RPMI8226 (cell line): ENCODE data around the gene ELAVL4.

Experiments used
- DNase-seq: peaks from one replicate; pipeline ENCODE4 v3.0.0-alpha.2; 2015

ELAVL4 gene

GRCh38 chr1:50108497-50109059 lies at the start of gene ELAVL4:
Gene ELAVL4, plus strand, starts transcription at chr1:50108920. Its CDS starts 270 bp downstream, at chr1:50109190.
- DNase-seq, result no peak

DNA sequence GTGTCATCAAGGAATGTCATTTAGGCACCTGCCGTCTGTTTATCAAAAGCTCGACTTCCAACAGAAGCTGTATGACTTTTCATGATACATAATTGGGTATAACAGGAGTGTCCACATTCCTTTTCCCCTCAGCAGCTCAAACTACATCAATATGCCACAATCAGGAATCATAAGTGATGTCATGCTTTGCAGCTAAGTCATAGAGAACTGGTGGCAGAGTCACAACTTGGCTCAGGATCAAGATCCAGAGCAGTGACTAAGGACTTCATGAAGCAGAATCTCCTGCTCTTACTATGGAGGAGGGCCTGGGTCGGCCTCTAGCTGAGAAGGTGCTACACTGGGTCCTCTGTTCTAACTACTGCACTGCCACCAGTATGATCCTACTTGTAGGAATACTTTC lies 48.4 kb upstream of the ELAVL4 start:
- no peak for DNase-seq

DNA sequence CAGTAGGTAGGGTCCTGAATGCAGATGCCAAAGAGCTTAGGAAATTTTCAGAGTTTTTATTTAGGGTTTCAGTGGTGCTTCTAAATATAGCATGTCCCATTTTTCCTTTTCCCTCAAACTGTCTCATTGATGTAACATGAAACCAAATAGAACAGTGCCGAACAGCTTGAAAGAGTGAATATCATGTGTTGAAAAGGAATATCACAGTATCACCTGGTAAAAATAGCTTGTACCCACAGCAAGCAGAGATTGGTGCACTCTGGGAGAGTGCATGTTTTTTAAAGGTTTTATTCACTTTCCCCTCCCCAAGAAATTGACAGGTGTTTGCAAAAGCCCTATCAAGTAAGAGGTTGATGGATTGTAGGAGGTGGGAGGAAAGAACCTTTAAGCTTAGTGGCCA lies 41.9 kb upstream of the ELAVL4 start:
- DNase-seq, result no peak

- DNase-seq, result no peak
Measured at GRCh38 chr1:50074931-50075330, 33.8 kb upstream of the ELAVL4 start.

GRCh38 chr1:50077273-50077672 lies 31.4 kb upstream of the ELAVL4 start:
- DNase-seq, result no peak

- DNase-seq, result peak; percentile 35
Measured at GRCh38 chr1:50080904-50081586, 27.7 kb upstream of the ELAVL4 start.

- DNase-seq, result no peak
Measured at GRCh38 chr1:50084389-50084788, 24.3 kb upstream of the ELAVL4 start.

DNA sequence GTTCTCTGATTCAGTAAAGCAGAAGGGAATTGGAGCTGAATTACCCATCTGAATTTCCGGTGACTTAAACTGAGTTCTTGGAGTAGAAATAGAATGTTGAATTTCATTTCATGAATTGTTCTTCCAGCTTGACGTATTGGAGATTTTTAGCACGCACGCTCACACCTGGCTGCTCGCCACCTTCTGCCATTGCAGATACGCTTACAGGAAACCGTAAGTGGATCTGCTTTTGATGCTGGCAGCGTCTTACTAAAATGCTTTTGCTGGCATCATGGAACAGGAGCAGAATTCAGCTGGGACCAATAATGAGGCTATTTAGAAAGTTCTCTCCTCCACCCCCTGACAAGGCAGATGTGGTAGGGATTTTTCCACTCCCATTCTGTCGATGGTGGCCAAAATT lies 17.7 kb upstream of the ELAVL4 start:
- DNase-seq, result no peak

DNA sequence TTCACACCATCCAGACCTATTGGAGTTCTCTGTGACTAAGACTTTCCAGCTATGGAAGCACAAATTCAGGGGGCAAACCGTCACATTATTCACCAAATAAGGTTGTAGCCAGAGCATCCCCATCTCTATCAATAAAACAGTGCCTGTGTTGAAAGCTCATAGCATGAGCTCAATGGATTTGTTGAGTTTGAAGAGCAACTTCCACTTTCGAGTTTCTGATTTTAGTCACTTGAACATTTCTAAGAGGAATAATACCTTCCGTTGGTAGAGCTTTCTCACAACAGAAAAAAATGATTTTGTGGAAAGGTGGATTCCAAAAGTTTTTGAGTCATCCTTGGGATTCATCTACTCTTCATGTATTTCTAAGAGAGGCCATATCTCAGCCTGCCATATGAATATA lies 13.0 kb upstream of the ELAVL4 start:
- no peak for DNase-seq

DNA sequence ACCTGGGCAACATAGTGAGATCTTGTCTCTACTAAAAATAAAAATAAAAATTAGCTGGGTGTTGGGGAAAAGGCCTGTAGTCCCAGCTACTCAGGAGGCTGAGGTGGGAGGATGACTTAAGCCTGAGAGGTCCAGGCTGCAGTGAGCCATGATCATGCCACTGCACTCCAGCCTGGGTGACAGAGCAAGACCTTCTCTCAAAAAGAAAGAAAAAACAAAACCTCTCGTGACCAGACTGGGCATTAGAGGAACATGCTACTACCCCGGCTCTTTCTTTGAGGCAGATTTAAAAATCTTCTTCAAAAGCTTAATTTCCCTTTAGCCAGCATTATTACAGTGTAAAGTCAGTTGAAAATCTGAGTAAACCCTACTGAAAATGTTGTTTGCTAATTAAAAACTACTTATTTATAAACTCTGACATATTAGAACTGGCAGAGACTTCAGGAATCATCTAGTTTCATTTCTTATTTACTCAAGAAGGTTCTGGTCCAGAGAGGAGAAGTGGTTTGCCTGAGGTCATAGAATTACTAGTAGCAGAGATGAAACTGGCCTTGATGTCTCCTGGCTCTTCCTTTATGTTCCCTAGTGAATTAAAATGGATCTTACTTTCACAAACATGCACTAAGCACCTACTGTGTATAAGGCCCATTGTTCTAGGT lies 11.6 kb upstream of the ELAVL4 start:
- DNase-seq, result no peak

DNA sequence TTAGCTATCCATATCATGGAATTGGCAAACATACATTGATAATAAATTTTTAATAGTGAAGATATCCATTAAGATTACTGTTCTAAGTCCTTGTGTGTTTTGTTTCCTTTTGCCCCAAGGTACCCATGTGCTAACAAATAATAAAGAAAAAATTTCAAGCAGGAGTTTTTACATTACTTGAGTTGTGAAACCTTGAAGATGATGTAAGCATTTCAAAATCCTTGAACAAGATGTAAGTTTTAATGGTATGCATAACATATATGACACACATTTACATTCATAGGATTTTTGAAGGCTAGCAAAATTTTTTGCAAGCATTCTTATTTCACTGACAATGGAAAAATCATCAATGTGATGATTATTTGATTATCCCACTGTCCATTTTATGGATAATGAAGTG lies 10.9 kb upstream of the ELAVL4 start:
- no peak for DNase-seq

DNA sequence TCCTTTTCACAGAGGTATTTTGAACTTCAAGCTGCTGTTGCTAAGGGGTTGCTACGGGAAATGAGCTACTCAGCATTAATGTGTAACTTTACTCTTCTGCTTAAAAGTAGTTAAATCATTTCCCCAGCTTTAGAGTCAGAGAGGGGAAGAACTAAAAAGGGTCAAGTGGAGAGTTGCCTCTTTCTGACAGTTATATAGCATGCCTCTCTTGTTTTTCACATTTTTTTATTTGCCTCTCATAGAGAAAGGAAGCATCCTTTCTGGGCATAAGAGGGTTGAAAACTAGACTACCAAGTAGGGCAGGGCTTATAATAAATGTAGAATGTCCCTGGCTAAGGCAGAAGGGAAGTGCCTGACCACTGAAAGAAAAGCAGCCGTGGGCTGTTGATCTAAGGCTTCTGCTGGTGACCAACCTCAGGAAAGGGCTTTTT lies 10.1 kb upstream of the ELAVL4 start:
- no peak for DNase-seq

DNA sequence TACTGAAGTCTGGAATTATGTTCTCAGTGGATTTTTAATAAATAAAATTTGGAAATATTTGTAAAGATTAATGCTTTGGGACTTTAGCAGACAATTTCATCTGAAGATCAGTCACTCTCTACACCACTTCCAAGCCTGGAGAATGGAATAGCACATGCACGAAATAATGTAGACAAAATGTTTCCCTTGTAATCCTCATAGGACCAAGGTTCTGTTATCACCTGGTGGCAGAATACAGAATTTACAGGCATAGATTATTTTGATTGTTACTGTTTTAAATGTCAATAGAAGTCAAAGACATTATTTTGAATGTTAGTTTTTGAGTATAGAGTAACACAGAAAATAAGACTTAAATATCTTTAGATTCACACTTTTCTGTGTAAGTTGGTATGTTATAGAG lies 9.1 kb upstream of the ELAVL4 start:
- no peak for DNase-seq

GRCh38 chr1:50103615-50104081 lies 5.1 kb upstream of the ELAVL4 start:
- no peak for DNase-seq

- DNase-seq, result no peak
Measured at GRCh38 chr1:50105433-50105832, 3.3 kb upstream of the ELAVL4 start.

DNA sequence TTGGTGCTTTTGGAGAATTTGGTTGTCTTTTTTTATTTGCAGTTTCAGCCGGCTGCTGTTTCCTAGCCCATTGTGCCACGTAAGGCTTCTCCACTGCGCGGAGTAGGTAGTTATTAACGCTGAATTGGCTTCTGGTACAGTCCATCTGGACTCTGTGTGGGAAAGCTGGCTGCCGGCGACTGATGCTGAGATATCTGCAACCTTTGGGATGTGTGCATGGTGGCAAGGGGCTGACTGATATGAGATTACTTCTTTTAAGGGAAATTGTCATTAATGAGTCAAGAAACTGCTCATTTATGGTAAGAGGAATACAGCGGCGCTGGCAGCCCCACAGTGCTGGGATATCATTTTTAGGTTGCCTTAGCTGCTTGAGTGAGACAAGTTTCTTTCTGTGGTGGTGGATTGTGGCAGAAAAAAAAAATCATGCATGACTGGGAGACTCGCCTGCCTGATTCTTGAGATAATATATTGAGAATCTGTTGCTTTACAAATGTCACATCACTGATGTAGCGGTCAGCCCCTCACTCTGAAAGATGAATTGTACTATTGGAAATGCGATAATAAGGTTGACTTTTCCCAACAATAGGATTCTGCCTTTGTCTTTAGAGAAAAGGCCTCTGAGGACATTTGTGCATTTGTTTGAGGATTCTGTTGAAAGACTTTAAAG lies 2.5 kb upstream of the ELAVL4 start:
- DNase-seq, result no peak

- no peak for DNase-seq
Measured at GRCh38 chr1:50109116-50109515, 396 bp downstream of the ELAVL4 start.

- no peak for DNase-seq
Measured at GRCh38 chr1:50109647-50110075, 941 bp downstream of the ELAVL4 start.

- no peak for DNase-seq
Measured at GRCh38 chr1:50110151-50110550, 1.4 kb downstream of the ELAVL4 start.

GRCh38 chr1:50110656-50111055 lies 1.9 kb downstream of the ELAVL4 start:
- no peak for DNase-seq

DNA sequence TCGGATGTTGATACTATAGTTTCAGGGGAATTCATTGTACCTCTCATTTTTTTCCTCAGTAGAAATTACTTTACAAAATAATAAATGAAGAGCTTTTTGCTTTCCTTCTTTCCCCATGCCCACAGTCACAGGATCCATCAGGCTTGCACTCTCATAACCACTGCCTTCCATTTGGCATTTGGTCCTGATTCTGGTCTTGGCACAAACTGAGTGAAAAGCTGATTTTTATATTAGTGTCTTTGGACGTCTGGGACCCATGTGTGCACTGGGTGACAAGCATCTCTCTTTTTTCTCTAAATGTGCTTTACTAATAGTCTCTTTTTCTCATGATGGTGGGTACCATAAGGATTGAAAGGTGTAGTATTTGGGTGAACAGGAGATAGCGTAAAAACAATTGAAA lies 2.8 kb downstream of the ELAVL4 start:
- no peak for DNase-seq

GRCh38 chr1:50112193-50112592 lies 3.5 kb downstream of the ELAVL4 start:
- DNase-seq, result no peak

DNA sequence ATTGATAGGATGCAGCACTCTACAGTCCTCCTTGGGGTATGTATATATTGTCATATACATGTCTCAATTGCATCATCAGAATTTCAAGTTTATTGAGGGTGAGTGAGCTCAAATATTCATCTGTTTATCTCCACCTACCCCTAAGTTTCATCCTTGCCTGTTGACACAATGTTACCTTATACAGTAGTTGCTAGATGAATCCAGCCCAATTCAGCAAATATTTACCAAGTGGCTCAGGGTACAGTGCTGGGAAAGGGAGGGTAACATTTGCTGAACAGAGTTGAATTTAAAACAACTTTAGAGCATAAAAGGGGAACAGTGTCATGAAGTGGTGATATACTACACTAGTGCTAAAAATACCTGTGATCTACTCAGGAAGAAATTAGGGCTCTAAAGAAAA lies 14.4 kb downstream of the ELAVL4 start:
- no peak for DNase-seq
